ENCODE data around the gene PLXNA2. TPM values are rescaled to one million over a fixed set of nuclear protein-coding genes. Genes with fewer than 3 reads are reported as not detected.

PLXNA2 gene
- total RNA-seq, 1 experiment from 2014 or later = 0.89 TPM

- H3K9me3 ChIP-seq (ENCODE audit: control insufficient read depth in 1 of 2, insufficient read depth in 1 of 2, low read depth in 1 of 2, low read length in 2 of 2) = no peaks in the 10 kb centered on the region
- no peak for DNase-seq (ENCODE audit: low read depth, low spot score)
- ATAC-seq = no peak
- ChIA-PET POLR2A (no interaction called here), CTCF (no interaction called here), RAD21 (ENCODE audit: low non-redundant PET in 1 of 2, low total read pairs in 2 of 2, uncharacterized antibody in 2 of 2, unreplicated experiment in 2 of 2) (no interaction called here)
- H3K27me3 ChIP-seq (ENCODE audit: insufficient read depth, low read length) = 0 out of 2 replicates have a peak, but pooled peaks cover 8% of the 10 kb centered on the region
- no peak overlapping the region for H2AFZ ChIP-seq (ENCODE audit: low read depth, low read length, poor library complexity, severe bottlenecking)
- H3K36me3 ChIP-seq (ENCODE audit: control insufficient read depth in 1 of 2, insufficient read depth in 2 of 2, low read length in 2 of 2) = no peaks in the 10 kb centered on the region
- TF ChIP-seq EZH2 (IDR thresholded peaks at IDR 0.05) = no peak
- TF ChIP-seq POLR2AphosphoS5 (IDR thresholded peaks at IDR 0.05; ENCODE audit: low read depth, low read length) = no peak
- no peak for TF ChIP-seq ZNF274 (IDR thresholded peaks at IDR 0.05; ENCODE audit: low read depth, low read length)
- TF ChIP-seq SIN3A (IDR thresholded peaks at IDR 0.05; ENCODE audit: low read depth) = no peak
- no peak for TF ChIP-seq CBX3 (IDR thresholded peaks at IDR 0.05; ENCODE audit: low read depth)
- TF ChIP-seq CEBPB (IDR thresholded peaks at IDR 0.05; ENCODE audit: low read depth) = no peak
- TF ChIP-seq ZBTB33 (IDR thresholded peaks at IDR 0.05; ENCODE audit: extremely low read depth, insufficient replicate concordance, low read length) = no peak
- intact Hi-C loops (cut with micrococcal nuclease) = no loop called here
- H3K4me3 ChIP-seq (replicated peaks in 1 of 2; ENCODE audit: low read depth in 1 of 2, low read length in 2 of 2) = no peak overlapping the region
- no peaks in the 10 kb centered on the region for H3K9me2 ChIP-seq (ENCODE audit: insufficient read depth)
- H4K20me1 ChIP-seq (ENCODE audit: insufficient read depth) = no peaks in the 10 kb centered on the region
- peaks cover 6 to 8% of the 10 kb centered on the region in 2 experiments; a peak in 3 of 4 replicates for H3K4me1 ChIP-seq (ENCODE audit: control insufficient read depth in 1 of 2, insufficient read depth in 2 of 2, low read length in 2 of 2)
- H3K9ac ChIP-seq (ENCODE audit: low read length) = no peak overlapping the region
- H3K4me2 ChIP-seq (ENCODE audit: low read length) = no peak overlapping the region
- no peaks in the 10 kb centered on the region for H3K79me2 ChIP-seq (ENCODE audit: insufficient read depth, low read length)
- no TSS peak for BruUV-seq (replicated peaks)
- H3K27ac ChIP-seq (ENCODE audit: low read depth, low read length) = no peak overlapping the region
Measured at GRCh38 chr1:208175508-208175895, 68.7 kb downstream of the PLXNA2 start.

Measured in HCT116 (cell line).